ENCODE data around the gene STK38.

DNA sequence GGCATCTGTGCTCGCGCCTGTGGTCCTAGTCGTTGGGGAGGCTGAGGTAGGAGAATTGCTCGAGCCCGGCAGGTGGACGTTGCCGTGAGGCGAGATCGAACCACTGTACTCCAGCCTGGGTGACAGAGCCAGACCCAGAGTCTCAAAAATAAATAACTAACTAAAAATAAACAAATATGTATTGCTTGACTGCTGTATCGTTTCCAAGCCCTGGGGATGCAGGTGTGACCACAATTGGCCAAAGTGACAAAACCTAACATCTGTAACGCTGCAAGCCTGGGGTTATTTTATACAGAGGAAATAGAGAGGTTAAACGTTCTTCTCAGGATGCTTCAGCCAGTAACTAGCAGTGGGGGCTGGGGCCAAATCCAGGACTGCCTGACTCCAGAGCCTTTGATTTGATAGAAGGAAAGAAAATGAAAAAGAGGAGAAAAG lies 45.0 kb upstream of the STK38 start:
- TF ChIP-seq EZH2 (IDR thresholded peaks at IDR 0.05; ENCODE audit: low read depth), result no peak
- TF ChIP-seq, protein P1, sequence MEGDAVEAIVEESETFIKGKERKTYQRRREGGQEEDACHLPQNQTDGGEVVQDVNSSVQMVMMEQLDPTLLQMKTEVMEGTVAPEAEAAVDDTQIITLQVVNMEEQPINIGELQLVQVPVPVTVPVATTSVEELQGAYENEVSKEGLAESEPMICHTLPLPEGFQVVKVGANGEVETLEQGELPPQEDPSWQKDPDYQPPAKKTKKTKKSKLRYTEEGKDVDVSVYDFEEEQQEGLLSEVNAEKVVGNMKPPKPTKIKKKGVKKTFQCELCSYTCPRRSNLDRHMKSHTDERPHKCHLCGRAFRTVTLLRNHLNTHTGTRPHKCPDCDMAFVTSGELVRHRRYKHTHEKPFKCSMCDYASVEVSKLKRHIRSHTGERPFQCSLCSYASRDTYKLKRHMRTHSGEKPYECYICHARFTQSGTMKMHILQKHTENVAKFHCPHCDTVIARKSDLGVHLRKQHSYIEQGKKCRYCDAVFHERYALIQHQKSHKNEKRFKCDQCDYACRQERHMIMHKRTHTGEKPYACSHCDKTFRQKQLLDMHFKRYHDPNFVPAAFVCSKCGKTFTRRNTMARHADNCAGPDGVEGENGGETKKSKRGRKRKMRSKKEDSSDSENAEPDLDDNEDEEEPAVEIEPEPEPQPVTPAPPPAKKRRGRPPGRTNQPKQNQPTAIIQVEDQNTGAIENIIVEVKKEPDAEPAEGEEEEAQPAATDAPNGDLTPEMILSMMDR (conservative IDR thresholded peaks at IDR 0.05), result no peak
